HG02798 (cell line): Measurements from ENCODE around the gene SLC35E2B.
"Not testable (repeated sequence)": the region's sequence is repeated elsewhere in the genome, so short reads cannot be mapped to it uniquely, and the experiment has no call there.

Experiments
- ATAC-seq: cut with Tn5 transposase; IDR thresholded peaks from one replicate; pipeline ENCODE4 v1.9.1; 2021; ENCODE audit warnings: mild to moderate bottlenecking; ENCODE audit not compliant: unreplicated experiment, poor library complexity

SLC35E2B gene

DNA sequence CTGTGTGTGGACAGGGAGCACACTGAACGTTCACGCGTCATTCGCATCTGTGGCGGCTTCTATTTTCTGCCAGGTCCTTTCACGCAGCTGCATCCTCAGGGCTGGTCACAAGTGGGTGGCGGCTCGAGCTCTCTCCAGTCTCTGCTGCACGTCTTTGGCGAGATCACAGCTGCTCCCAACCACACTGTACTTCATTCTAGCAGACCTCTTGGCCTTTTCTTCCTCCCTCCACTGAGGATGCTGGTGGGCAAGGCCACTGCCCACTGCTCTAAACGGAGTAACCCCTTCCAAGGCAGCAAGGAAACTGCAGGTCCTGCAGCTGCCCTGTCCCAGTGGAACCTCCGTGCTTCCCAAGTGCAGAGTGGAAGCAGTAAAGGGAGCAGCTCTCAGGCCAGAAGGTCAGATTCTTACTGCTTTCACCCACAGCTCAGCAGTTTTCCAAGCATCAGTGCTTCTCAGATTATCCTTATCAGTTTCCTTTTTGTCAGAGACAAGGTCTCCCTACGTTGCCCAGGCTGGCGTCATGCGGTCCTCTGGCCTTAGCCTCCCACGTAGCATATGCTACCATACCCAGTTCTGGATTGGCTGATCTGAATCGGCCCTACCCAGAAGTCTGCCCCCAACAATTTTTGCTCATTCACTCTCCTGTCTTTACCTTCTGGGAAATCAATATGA lies 44.9 kb downstream of the SLC35E2B start:
- ATAC-seq: not testable (repeated sequence)

DNA sequence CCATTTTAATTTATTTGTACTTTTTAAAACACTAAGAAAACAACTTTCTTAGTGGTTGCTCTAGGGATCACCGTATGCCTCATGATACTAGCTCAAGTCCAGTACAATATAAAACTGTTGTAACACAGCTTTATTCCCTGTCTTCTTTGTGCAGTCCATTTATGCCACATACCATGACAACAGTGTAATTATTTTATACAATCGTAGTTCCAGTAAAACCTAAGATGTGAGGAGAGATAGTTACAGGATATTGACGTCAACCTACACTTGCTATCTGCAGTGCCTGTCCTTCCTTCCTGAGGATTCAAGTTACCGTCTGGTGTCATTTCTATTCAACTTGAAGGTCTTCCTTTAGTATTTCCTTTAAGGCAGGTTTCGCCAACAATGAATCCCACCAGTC lies 46.3 kb downstream of the SLC35E2B start:
- not testable (repeated sequence) for ATAC-seq

DNA sequence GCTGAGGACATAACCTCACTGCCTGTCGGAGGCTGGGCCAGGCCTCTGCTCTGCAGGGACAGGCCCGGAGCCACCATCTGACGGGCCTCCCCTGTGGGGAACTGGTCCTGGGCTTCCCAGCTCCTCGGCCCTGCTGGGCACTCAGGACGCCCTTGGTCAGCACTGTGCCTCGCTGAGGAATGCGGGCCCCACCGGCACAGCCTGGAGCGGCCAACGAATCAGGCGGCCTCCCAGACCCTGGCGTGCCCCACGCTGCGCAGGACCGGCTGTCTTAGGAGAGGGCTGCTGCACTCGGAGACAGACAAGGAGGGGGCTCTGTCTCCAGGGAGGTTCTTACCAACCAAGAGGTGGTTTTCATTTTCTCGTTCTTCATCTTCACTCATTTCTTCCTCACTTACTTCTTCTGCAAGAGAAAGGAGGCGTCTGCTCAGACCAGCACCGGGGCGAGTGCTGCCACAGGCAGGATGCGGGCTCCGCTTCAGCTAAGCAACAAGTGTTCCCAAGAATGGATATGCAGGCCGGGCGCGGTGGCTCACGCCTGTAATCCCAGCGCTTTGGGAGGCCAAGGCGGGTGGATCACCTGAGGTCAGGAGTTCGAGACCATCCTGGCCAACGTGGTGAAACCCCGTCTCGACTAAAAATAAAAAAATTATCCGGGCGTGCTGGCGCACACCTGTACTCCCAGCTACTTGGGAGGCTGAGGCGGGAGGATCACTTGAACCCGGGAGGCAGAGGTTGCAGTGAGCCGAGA lies 51.7 kb downstream of the SLC35E2B start:
- ATAC-seq: not testable (repeated sequence)

DNA sequence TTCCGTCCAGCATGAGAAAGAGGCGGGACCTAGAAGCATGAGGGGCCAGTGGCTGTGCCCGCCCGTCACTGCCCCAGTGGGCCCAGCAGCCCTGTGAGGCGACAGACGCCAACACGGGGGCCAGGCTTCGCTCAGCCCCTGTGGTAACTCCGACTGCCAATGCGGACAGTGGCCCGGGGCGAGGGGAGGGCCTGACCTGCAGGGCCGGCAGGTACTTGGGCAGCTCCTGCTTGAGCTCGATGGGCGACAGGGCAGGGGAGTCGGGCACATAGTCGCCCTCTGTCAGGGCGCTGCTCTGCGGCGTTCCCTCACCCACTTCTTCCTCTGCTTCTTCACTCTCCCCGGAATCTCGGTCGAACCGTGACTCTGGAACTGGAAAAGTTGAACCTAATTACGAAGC lies 52.5 kb downstream of the SLC35E2B start:
- not testable (repeated sequence) for ATAC-seq

DNA sequence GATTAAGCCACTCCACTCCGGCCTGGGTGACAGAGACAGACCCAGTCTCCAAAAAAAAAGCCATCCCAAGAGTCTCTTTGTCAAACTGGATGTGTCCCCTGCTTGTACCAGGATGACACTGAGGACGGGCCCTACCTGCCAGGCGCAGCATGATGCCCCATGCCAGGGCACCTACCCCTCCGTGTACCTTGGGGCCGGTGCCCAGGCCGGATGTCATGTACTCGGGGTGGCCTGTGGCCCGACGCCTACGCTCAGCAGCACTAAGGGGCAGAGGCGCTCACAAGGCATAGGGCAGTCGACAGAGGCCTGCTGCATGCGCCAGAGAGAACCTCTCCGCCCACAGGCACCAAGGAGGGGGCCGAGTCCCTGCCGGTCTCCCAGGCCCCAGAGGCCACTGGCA lies 53.2 kb downstream of the SLC35E2B start:
- ATAC-seq: not testable (repeated sequence)

DNA sequence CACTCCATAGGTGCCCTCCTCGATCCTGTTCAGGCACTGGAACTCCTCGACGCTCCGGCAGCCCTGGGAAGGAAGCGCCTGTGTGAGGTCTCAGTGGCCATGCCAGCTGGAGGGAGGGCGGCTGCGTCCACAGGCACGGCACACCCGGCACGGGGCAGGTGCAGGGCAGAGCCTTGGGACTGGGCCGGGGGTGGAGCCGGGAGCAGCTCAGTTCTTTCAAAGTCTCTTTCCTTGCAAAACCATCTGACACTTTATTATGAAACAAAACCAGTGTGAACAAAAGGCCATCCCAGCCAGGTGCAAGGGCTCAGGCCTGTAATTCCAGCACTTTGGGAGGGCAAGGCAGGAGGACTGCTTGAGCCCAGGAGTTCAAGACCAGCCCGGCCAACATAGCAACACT lies 54.1 kb downstream of the SLC35E2B start:
- not testable (repeated sequence) for ATAC-seq

DNA sequence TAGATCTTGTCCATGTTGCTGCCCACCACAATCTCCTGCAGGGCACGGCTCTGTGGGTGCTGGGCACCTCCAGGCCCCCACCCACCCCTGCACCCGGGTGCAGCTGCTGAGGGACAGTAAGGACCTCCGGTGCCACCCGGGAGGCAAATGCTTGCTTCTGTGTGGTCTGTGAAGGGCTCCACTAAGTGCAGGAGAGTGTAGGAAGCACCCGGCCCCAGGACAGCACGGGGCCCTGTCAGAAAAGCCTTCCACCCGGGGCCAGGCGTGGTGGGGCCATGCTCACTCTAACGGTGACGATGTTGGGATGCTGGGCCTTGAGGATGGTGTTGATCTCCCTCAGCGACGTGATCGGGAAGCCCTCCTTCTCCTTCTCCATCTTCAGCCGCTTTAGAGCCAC lies 55.1 kb downstream of the SLC35E2B start:
- not testable (repeated sequence) for ATAC-seq

DNA sequence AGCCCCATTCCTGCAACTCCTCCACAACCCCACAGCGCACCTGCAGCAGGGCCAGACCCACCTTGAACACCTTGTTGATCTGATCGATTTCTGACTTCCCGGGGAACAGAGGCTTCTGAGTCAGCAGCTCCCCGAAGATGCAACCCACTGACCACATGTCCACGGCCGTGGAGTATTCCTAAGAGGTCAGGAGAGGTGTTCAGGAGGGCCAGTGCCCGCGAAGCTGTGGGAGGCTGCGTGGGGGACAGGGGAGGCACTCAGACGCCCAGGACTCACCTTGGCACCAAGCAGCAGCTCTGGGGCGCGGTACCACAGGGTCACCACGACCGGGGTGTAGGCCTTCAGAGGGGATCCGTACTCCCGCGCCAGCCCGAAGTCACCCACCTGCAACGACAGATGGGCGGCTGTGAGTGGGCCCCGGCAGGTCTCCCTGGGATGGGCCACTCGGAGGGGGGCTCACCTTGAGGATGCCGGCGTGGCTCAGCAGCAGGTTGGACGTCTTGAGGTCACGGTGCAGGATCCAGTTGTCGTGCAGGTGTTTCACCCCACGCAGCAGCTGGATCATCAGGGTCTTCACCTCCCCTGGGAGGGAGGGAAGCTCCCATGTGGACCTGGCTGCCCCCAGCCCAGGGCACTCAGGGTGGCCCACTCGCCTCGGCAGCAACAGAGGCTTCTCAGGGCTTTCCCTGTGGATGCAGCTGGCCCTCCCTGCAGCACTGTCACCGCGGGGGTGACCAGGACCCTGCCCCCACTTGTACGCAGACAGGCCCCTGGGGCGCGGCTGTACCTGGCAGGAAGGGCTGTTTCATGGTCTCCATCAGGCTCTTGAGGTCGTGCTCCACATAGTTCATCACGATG lies 55.7 kb downstream of the SLC35E2B start:
- not testable (repeated sequence) for ATAC-seq

DNA sequence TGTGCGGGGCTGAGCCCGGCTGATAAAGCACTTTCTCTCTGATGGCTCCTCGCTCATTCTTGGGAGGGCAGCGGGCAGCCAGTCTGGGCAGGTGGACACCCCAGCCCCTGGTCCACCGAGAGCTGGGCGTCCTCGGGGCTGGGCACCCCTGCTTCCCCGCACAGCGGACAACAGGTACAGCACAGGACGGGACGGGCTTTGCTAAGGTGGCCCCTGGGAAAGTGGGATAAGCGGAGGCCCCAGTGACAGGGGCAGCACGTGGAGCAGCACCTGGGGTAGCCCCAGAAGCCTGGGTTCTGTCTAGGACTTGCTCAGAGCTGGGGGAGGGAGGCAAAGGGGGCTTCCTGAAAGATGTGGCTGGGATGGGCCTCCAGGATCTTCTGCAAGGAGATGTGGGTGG lies 58.0 kb downstream of the SLC35E2B start:
- ATAC-seq: not testable (repeated sequence)

DNA sequence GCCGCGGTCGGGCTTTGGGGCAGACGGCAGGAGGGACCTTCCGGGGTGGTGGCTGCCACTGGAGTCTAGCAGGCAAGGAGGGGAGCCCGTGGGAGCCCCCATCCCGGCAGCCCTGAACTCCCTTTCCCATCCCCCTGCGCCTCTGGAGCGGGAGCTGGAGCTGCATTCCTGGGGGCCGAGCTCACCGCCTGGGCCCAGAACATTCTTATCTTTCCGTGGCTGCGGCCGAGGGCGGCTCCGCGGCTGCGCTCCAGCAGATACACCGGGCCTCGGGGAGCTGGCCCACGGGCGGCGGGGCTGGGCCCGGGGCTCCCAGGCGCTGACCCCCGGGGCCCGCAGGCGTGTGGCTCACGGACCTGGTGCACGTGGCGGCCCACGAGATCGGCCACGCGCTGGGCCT lies 59.2 kb downstream of the SLC35E2B start:
- ATAC-seq: not testable (repeated sequence)

DNA sequence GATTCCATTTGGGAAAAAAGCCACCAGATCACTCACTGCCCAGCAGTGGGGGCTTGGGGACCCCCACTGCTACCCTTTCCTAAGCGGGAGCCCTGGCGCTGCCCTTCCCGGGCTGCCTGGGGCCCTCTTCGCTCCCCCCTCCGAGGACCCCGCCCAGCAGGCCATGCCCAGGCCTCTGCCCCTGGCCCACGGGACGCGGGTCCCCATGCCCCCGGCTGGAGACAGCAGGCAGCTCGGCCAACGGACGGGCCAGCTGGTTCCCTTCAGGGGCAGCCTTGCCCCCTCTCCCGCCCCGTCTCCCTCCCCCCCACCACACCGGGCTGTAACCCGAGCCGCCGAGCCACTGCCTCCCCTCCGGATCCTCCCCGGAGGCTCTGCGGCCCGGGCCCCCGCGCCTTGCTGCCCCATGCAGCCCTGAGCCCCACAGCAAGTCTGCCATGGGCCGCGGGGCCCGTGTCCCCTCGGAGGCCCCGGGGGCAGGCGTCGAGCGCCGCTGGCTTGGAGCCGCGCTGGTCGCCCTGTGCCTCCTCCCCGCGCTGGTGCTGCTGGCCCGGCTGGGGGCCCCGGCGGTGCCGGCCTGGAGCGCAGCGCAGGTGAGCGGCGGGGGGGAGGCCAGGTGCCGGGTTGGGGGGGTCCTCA lies 60.7 kb downstream of the SLC35E2B start, which contains the start of gene MMP23B:
Gene MMP23B, plus strand, starts transcription at position 392 of the 639 bp plus-strand sequence. Its CDS starts 46 bp downstream, at position 438.
- no peak for ATAC-seq

DNA sequence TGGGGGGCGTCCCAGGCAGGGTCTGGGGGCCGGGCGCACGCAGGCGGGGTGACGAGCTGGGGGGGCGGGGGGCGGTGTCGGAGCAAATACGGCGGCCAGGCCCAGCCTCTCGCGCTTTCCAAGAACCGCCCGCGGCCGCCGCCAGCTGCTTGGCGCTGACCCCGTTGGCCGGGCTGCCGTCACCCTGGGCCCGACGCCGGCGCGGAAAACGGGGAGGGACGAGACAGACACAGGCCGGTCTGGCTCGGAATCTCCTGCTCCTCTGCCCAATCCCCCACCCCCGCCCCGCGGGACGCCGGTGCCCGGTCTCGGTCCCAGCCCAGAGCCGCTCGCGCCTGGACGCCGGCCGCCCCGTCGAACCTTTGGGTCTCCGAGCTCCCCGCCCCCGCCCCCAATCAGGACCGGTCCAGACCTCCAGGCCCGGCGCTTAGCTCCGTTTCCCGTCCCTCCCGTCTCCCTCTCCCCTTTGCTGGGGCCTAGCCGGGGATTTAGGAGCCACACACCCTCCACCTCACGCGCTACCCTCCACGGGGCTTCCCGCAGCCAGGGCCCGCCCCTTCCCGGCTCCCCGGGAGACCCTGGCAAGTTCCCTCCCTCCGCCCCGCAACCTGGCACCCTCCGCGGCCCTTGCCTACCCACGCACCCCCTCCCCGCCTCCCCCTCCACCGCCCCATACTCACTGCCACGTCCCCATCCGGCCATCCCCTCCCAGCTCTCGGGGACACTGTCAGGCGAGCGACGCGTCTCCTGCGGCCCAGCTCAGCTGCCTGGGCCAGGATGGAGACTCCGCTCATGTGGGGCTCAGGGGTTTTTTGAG lies 61.4 kb downstream of the SLC35E2B start:
- ATAC-seq: no peak

DNA sequence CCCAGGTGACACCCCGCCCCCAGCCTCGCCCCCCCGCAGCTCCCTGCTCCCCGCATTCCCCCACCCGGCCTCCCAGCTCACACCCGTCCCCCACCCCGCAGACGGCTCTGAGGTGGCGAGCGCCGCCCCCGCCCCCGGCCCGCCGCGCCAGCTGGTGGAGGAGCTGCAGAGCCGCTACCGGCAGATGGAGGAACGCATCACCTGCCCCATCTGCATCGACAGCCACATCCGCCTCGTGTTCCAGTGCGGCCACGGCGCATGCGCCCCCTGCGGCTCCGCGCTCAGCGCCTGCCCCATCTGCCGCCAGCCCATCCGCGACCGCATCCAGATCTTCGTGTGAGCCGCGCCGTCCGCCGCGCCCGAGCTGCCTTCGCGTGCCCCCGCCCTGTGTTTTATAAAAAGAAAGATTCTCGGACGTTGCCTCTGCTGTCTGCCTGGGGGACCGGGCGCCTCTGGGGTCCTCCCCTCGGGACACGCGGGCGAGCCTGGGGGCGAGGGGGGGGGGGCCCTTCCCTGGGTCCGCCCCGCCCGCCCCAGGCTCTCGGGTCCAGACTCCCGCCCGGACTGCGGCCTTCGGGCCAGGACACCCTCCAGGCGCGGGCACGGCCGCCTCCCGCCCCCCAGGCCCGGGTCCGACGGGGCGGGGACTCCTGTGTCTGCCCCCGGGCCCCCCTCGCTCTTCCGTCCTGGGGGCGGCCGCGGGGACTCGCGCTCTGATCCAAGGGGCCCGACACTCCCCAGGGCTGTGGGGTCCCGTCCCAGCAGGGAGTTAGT lies 62.2 kb downstream of the SLC35E2B start:
- ATAC-seq: peak; percentile 69

DNA sequence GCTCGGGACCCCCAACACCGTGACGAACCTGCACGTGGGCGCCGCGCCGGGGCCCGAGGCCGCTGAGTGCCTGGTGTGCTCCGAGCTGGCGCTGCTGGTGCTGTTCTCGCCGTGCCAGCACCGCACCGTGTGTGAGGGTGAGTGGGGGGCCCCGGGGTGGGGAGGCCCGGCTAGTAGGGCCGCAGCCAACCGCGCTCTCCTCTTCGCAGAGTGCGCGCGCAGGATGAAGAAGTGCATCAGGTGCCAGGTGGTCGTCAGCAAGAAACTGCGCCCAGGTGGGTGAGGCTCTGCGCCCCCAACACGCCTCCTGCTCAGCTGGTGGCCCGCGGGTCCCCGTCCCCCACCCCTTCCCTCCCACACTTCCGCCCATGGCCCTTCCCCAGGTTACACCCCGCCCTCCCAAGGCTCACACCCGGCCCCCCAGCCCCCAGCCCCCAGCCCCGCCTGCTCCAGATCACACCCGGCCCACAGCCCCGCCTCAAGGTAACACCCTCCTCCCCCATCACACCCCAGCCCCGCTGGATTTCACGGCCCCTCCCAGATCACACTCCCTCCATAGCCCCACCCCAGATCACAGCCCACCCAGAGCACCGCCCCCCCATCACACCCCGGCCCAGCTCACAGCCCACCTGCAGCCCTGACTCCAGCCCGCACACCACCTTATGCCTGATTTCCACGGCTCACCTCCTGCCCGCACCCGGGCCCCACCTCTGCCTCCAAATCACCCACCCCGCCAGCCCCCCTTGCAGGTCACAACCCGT lies 63.0 kb downstream of the SLC35E2B start:
- no peak for ATAC-seq

DNA sequence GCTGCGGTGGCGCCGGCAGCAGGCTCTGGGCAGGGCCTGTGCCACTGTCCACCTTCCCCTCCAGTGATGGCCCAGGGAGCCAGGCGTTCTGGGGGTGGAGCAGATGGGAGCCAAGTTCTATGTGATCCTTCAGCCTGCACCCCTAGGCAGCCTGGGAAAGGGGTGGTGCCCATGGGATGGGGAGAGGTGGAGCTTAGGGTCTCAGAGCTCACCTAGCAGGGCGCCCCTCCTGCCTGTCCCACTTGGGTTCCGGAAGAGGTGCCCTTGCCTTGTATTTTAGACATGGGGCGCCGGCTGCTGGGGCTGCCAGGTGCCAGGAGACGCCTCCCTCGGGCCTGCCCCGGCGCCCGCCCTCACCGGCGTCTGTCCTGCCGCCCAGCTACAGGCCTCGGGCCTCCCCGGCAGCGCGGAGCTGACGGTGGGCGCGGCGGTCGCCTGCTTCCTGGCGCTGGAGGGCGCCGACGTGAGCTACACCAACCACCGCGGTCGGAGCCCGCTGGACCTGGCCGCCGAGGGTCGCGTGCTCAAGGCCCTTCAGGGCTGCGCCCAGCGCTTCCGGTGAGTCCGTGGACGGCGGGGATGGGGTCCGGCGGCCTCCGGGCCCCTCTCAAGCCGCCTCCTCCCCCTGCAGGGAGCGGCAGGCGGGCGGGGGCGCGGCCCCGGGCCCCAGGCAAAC lies 63.7 kb downstream of the SLC35E2B start:
- ATAC-seq: no peak

DNA sequence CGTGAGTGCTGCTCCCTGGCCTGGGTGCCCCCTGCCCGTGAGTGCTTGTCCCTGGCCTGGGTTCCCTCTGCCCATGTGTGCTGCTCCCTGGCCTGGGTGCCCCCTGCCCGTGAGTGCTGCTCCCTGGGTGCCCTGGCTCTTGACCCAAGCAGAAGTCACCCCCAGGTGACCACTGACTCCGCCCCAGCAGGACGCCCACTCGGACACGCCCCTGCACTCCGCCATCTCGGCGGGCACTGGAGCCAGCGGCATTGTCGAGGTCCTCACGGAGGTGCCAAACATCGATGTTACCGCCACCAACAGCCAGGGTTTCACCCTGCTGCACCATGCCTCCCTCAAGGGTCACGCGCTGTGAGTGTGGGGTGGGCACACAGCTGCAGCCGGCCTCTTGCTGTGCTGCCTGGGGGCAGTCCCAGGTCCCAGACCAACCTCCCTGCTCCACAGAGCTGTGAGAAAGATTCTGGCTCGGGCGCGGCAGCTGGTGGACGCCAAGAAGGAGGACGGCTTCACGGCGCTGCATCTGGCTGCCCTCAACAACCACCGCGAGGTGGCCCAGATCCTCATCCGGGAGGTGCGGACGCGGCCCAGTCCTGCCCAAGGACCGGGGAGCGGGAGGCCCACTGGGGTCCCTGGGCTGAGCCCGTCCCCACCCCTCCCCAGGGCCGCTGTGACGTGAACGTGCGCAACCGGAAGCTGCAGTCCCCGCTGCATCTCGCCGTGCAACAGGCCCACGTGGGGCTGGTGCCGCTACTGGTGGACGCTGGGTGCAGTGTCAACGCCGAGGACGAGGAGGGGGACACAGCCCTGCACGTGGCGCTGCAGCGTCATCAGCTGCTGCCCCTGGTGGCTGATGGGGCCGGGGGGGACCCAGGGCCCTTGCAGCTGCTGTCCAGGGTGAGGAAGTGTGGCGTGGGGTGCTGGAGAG lies 64.5 kb downstream of the SLC35E2B start:
- ATAC-seq: no peak
